Adrenal gland (tissue), 5 donors: ENCODE measurements around the gene FERD3L.

Experiments used
- POLR2A ChIP-seq, 2 donors: fragments of 450-650 bp; IDR thresholded peaks; one replicate each; pipeline ENCODE4 v1.6.1; 2017; ENCODE audit warnings: antibody characterized with exemption in 2 of 2, mild to moderate bottlenecking in 2 of 2, moderate library complexity in 1 of 2
- TF ChIP-seq, protein P1 (sequence below), 6 experiments: fragments of 450-650 bp in 4 of 6; fragments of 200-600 bp in 2 of 6; sonication (generic) in 1 of 6; IDR thresholded peaks; 1 replicate in 5 of 6; 2 replicates in 1 of 6; pipeline versions ENCODE4 v1.5.1 to v1.8.0; 2016 to 2021; ENCODE audit warnings: antibody characterized with exemption in 6 of 6, mild to moderate bottlenecking in 2 of 6, moderate library complexity in 1 of 6
- donor health status: DM: no; HTN: no; CAD: no.

DNA sequence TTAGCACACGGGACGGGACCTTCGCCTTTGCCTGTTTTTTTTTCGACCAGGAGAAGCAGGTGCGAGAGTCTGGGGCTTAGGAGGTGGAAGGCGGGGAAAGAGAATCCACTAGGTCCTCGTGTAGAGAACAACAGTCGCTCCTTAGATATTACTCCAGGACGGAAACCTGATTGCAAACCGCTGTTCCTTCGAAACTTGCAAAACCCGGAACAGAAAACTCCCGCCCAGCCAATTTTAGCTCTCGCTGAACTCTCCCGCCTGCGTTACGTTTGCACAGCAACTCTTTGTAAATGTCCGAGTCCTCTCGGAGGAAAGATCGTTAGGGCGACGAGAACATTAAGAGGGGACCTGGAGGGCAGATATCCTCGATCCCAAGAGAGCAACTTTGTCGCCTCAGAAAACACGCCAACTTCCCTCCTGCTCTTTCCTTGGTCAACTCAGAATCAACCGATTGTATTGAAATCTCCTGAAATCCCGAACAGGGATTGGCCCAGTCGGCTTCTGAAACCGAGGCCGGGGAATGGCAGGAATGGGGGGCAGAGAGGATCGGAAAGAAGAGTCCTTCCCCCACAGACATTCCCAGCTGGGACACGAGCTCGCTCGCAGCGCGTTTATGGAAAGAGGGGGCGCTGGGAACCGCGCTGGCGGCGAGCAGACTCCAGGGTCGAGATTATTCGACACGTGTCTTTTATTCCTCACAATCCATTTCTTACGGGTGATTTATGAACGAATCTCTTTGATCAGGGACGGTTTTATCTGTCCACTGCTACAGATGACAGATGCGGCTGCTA, 37.7 kb downstream of the FERD3L start:
- TF ChIP-seq, protein P1, sequence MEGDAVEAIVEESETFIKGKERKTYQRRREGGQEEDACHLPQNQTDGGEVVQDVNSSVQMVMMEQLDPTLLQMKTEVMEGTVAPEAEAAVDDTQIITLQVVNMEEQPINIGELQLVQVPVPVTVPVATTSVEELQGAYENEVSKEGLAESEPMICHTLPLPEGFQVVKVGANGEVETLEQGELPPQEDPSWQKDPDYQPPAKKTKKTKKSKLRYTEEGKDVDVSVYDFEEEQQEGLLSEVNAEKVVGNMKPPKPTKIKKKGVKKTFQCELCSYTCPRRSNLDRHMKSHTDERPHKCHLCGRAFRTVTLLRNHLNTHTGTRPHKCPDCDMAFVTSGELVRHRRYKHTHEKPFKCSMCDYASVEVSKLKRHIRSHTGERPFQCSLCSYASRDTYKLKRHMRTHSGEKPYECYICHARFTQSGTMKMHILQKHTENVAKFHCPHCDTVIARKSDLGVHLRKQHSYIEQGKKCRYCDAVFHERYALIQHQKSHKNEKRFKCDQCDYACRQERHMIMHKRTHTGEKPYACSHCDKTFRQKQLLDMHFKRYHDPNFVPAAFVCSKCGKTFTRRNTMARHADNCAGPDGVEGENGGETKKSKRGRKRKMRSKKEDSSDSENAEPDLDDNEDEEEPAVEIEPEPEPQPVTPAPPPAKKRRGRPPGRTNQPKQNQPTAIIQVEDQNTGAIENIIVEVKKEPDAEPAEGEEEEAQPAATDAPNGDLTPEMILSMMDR (IDR thresholded peaks at IDR 0.05): no peak
- TF ChIP-seq POLR2A (IDR thresholded peaks at IDR 0.05): no peak
